HG03571 (cell line): ENCODE results near the gene DHCR7.

Experiments
- ATAC-seq: cut with Tn5 transposase; IDR thresholded peaks from one replicate; pipeline ENCODE4 v1.9.1; 2021; ENCODE audit not compliant: unreplicated experiment

Gene DHCR7

DNA sequence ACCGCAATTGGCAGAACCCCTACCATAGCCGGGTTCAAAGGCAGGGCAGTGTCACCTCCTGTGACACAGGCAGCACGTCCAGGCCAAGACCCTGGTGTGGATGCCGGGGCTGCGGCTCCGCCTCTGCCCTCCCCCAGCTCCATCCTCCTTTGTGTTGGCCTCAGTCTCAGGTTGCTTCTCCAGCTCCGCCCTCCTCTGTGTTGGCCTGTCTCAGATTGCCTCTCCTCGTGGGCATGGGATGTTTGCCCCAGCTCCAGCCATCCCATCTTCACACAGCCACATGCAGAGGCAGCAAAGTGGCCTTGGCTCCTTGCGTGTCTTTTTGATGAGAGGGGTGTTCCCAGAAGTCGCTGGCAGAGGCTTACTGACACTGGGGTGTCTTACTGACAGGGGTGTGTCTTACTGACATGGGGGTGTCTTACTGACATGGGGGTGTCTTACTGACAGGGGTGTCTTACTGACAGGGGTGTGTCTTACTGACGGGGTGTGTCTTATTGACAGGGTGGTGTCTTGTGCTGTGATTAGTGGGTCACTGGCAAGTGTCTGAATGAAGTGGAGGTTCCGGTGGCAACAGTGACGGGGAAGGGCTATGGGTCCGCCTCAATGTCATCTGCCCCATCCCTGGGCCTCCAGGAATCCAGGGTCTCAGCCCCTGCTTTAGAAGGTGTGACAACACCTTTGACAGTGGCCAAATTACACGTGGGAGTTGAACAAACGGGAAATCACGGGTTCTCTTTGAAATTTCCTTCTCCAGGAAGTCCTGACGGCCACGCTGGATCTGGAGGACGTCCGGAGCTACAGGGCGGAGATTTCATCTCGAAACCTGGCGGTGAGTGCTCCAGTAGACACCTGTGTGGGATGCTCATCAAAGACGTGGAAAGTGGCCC lies 29.7 kb upstream of the DHCR7 start:
- ATAC-seq, result no peak

DNA sequence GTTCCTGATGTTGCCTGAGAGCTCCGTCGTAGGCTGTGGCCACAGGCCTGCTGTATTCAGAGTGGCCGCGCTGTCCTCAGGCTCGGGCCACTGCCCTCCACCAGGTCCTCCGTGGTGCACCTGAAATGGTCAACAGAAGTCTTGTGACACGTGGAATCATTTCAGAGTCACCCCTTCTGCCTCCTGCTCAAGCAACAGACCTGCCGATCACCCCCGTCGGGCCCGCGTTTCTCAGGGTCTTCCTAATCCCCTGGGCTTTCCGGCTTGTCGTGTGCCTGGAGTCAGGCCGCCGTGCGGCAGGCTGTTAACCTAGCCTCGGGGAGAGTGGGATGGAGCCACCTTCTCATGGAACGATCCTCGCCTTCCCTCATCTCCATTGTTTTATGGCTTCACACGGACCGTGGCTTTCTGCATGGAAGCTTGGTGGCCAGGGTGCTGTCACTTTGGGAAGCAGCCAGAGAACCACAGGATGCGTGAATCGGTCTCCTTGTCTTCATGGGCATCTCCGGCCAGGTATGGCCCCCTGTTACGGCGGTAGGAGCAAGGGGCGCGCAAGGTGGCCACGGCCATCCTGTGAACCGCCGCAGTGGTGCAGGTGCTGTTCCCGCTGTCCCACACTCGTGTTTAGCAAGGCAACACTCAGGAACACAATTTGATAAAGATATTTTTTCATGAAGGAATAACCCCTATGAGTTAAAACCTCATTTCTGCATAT lies 28.9 kb upstream of the DHCR7 start:
- ATAC-seq, result no peak

DNA sequence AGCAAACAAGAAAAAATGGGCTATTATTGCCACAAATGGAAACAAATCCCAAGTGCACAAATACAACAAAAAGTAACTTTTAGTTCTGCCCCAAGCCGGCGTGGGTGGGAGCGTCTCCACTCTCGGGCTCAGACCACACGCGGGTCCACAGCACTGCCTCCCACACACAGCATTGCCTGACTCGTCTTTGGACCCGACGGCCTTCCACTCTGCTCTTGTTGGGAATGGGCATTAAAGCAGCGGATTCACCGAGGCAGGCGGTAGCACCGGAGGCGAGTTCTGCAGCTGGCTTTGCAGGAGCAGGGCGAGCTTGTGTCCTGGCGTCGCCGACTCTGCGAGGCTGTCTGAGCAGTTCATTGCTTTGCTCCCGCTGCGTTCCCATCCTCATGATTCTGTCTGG lies 27.8 kb upstream of the DHCR7 start:
- ATAC-seq, result no peak

DNA sequence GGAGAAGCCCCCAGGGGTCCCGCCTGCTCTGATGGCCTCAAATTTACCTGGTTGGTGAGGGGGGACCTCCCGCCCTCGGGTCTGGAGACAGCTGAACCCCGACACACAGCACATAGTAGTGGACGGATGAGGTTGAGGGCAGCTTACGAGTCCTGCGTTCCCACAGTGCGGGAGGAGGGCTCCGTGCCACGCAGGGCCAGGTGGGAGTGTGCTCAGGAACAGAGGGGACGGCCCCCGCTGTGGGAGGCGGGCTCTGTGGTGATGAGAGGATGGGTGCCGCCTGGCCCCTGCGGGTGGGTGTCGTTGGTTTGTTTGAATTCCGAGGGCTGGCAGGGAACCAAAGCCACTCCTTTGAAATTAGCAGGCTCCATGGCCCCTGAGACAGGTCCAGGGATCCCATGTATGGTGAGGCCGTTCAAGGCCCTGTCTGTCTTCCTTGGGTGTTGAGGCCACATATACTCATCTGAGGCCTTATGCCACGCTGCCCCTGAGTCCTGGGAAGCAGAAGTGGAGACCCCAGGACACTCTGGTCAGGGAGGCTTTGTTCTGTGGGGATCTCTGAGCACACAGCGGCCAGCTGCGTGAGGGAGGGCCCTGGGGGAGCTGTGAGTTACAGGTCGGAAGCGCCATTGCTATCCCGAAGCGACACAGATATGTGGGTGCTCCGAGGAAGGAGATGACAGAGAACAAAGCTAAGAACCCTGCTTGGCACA lies 26.7 kb upstream of the DHCR7 start:
- ATAC-seq, result no peak

DNA sequence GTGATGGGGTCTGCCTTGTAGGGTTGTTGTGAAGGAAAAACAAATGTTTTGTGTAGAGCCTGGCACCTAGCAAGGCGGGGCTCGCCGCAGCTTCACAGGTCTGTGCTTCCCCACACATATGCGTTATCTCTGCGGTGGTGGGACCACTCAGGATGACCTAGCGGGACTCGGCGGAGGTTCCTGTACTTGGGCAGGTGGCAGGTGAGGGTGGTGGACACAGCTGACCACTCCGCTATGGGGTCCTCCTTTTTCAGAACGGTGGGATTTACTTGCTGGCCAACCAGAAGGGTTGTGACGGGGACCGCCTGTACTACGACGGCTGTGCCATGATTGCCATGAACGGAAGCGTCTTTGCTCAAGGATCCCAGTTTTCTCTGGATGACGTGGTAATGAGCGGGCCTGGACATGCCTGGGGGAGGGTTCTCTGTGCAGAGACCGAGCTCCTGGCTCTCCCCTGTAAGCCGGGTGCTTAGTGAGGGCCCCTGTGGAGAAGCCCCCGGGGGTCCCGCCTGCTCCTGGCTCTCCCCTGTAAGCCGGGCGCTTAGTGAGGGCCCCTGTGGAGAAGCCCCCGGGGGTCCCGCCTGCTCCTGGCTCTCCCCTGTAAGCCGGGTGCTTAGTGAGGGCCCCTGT lies 26.1 kb upstream of the DHCR7 start:
- no peak for ATAC-seq

DNA sequence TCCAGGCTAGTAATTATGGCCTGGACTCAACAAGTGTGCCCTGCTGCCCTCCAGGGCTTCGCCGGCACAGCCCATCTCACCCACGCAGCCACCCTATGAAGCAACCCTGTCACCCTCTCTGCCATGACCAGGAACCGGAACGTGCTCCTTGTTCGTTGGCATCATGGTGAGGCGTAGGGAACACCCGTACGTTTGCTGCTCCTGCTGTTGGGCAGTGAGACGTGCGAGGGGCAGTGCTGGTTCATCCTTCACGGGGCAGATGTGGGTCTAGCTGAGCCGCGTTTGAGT lies 25.5 kb upstream of the DHCR7 start:
- ATAC-seq, result no peak

DNA sequence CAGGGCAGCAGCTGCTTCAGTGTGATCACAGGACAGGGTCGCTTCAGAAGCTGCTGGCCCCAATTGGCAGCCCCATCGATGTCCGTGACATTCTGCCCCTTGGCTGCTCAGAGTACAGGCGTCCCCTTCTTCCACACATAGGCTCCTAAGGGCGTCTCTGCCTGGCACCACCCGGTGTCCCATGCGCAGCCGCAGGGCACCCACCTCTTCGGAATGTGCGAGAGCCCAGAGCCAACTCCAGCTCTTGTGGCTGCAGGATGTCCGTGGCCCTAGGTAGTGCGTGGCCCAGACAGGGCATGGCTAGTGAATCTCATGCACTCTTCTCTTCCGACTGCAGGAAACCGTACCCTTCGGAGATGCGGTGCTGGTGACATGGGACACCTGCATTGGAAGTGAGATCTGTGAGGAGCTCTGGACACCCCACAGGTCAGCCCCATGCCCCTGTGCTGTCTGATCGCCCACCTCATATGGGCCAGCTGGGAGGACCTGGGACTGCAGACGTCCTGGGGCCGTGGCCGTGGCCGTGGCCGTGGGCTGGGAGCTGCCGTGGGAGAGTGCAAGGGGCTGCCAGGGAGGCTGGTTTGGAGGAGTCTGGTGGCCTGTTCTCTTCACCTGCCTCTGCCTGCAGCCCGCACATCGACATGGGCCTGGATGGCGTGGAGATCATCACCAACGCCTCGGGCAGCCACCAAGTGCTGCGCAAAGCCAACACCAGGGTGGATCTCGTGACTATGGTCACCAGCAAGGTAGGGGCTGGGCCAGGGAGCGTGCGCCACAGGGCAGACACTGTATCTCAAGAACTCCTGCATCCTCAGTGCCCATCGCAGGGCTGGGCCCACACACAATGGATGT lies 25.0 kb upstream of the DHCR7 start:
- no peak for ATAC-seq

DNA sequence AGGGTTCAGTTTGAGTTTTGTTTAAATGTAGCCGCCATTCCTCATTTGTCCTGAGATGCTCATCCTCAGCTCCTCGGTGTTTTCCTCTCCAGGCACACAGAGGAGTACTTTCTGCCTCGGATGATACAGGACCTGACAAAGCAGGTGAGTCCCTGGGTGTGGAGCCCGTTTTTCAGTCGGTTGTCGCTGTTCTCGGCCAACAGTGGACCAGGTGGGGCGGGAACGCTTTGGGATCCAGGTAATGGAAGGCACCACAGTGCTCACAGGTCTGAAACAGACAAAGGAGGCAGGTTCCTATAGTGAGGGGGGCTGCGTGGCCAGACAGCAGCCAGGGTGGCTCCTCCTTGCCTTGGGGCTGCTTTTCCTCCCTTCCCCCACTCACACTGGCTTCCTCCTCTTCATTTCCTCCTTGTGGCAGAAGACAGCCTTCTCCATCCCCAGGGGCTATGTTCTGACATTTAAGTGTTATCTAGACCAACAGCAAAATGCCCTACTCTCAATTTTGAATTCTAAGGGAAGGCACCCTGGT lies 24.2 kb upstream of the DHCR7 start:
- ATAC-seq, result no peak

DNA sequence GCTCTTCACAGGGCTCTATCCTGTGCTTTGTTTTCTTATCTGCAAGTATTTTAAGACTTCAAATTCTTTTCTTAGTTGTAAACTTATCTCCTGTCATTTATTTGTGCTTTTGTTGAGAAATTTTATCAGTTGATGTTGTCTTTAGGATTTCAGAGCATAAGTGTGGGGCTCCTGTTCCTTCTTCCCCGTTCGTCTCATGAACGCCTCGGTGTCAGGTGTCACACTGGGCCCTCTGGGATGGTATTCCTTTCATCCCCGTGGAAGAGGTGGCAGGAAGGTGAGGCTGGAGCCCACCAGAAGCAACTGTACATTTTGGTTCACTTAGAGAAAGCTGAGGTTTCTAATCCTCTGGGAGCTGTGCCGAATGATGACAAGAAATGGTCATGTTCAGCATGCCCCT lies 22.8 kb upstream of the DHCR7 start:
- no peak for ATAC-seq

DNA sequence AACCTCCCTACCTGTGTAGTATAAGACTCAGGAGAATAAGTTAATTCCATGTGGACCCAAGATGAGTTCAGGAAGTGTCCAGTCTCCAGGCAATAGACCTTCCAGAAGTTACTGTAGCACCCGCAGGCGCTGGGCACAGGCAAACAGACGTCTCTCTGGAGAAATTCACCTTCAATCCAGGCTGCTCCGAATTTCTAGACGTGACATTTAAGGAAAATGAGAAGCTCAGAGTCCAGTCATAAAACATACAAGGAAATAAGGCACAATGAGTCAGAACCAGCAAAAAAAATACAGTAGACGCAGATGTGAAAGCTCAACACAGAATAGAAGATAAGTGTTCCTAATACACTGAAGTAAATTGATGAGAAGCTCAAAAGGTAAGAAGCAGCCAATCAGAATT lies 19.0 kb upstream of the DHCR7 start:
- no peak for ATAC-seq

DNA sequence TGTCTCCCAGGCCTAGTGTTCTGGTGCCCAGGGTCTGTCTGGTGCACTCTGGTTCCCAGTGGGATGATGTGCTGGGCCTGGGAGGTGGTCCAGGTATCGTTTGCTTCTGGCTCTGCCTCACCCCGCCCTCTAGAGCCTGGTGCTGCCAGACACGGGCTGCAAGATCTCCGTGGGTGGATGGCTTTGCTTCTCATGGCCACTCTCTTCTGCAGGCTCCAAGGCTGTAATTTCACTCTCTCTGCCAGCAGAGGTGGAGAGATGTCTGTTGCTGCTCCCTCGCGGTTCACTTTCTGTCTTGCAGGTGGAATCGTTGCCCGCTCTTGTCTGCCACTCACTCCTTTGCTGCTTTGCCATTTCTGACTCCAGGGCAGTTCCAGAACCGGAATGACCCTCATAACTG lies 18.2 kb upstream of the DHCR7 start:
- ATAC-seq, result no peak

DNA sequence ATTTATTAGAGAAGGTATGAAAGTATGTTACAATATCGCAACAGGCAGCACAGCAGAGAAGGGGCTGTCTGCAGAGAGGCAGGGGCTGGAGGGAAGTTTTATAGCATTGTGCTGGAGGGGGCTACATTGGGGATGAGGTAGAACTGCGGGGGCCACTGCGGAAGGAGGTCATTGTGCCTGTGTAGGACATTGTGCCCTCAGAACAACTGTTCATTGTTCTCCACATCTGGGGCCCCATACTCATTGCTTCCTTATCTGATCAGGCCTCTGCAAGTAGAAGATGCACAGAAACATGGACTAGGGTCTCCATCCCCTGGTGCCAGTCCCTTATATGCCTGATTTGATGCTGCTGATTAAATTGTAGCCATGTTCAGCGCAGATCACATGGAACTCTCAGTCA lies 16.9 kb upstream of the DHCR7 start:
- ATAC-seq, result no peak

DNA sequence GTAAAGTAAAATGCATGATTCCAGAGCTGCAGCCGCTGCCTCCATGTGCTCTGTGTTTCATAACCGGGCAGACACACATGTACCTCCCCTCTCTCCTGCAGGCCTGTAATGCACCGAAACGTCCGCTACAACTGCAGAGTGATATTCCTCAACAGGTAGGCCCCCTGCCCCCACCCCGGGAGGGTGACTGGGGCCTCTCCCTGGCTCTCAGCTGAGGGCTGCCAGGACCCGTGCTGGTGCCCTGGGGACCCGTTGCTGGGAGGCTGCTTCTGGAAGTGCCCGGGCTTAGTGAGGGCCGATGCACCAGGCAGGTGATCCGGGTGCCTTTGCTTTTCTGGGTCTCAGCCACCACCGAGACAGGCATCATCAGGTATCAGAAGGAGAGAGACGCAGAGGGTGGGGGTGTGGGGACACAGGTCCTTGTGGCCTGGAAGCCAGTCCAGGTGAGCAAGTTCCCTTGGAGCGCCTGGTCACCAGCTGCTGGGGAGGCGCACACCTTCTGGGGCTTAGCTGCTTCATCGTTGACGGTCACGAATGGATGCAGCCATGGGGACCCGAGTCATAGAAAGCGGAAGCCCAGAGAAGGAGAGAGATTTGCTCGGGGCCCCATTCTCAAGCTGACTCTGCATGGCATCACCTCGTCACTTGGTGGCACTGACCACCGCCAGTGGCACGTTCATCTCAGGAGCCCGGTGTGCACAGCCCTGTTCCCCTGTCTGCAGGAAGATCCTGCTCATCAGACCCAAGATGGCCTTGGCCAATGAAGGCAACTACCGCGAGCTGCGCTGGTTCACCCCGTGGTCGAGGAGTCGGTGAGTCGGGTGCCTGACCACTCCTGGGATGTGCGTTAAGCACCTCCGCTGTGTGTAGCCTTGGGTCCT lies 15.4 kb upstream of the DHCR7 start:
- ATAC-seq, result no peak

DNA sequence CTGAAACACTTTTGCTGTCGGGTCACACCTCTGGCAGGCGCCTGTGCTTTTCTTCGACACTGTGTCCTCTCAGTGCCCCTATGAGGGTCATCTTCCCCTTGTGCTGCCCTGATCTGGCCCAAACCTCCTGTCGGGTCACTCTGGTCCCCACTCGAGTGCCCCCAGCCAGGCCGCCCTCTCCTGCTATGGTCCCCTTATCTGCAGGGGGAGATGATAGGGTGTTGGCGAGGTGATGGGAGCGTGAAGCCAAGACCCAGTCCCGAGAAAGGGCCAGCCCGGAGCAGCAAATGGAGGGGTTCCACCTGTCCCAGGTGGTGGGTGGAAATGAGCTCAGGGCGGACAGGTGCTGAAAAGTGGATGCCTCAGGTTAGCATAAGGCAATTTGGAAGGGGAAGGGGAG lies 14.5 kb upstream of the DHCR7 start:
- no peak for ATAC-seq

DNA sequence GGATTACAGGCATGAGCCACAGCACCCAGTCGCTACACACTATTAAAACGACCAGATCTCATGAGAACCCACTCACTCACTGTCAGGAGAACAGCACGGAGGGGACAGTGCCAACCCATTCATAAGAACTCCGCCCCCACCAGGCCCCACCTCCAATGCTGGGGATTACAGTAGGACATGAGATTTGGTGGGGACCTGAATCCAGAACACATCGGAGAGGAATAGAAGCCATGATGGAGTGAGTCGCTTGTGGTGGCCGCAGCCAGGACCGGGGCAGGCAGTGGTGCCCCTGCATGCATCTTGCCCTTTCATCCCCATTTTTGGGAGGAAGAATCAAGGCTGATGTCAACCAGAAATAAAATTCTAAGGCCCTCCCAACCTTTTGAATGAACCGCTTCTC lies 13.5 kb upstream of the DHCR7 start:
- ATAC-seq, result no peak

DNA sequence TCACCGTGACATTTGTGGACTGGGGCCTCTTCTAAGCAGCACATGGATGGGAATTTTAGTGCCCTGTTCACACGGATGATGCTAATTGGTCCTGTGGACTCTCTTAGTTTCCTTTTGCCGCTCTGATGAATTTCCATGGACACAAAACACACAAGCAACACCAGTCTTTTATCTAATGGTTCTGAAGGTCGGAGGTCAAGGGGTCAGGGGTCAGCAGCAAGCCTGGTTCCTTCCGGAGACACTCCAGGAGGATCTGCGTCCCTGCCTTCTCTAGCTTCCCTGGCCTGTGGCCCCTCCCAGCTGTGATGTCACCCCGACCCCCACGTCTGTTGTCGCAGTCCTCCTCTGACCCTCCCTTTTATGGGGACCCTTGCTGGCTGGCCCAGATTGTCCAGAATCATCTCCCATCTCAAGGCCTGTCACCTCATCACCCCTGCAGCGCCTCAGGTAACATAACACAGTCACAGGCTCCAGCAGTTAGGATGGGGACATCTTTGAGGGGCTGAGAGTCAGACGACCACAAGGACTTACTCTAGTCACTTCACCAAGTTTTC lies 11.7 kb upstream of the DHCR7 start:
- ATAC-seq, result no peak

DNA sequence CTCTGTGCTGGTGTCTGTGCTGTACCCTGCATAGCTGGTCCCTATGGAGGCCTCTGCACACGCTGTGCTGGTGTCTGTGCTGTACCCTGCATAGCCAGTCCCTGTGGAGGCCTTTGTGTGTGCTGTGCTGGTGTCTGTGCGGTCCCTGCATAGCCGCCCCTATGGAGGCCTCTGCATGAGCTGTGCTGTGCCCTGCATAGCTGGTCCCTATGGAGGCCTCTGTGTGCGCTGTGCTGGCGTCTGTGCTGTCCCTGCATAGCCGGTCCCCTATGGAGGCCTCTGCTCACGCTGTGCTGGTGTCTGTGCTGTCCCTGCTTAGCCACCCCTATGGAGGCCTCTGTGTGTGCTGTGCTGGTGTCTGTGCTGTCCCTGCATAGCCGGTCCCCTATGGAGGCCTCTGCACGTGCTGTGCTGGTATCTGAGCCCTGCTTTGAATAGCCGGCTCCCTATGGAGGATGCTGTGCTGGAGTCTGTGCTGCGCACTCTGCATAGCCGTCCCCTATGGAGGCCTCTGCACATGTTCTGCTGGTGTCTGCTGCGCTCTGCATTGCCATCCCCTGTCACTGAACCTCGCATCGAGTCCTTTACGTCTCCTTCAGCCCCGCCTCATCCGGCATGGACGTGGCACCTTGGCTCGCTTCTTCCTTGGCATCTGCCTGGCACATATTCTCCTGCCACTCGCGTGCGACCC lies 11.0 kb upstream of the DHCR7 start:
- no peak for ATAC-seq
